GM18502 (cell line): ENCODE data around the gene CHODL.

Experiments
- ATAC-seq: cut with Tn5 transposase; IDR thresholded peaks from one replicate; pipeline ENCODE4 v1.9.1; 2021; ENCODE audit warnings: mild to moderate bottlenecking; ENCODE audit not compliant: unreplicated experiment, poor library complexity

The CHODL gene

GRCh38 chr21:18244671-18245463, at the start of gene CHODL:
Gene CHODL, plus strand, starts transcription at chr21:18244833. Its CDS starts 391 bp downstream, at chr21:18245224.
- ATAC-seq = no peak

GRCh38 chr21:18204931-18205330, 39.7 kb upstream of the CHODL start:
- ATAC-seq = no peak

- no peak for ATAC-seq
These were observed 26.3 kb upstream of the CHODL start for GRCh38 chr21:18218331-18218730.

- ATAC-seq = no peak
These were observed 24.1 kb upstream of the CHODL start for GRCh38 chr21:18220498-18220897.

GRCh38 chr21:18222346-18222745, 22.3 kb upstream of the CHODL start:
- ATAC-seq = no peak

- ATAC-seq = no peak
These were observed 16.4 kb upstream of the CHODL start for GRCh38 chr21:18228060-18228739.

- no peak for ATAC-seq
These were observed 9.1 kb upstream of the CHODL start for GRCh38 chr21:18235545-18235944.

GRCh38 chr21:18245464-18245967, 883 bp downstream of the CHODL start:
- ATAC-seq = no peak

- ATAC-seq = no peak
These were observed 3.5 kb downstream of the CHODL start for GRCh38 chr21:18248171-18248570.

GRCh38 chr21:18249672-18250071, 5.0 kb downstream of the CHODL start:
- no peak for ATAC-seq

- no peak for ATAC-seq
These were observed 6.4 kb downstream of the CHODL start for GRCh38 chr21:18251065-18251464.

GRCh38 chr21:18252256-18252655, 7.6 kb downstream of the CHODL start:
- ATAC-seq = no peak

- no peak for ATAC-seq
These were observed 8.0 kb downstream of the CHODL start for GRCh38 chr21:18252680-18253079.

GRCh38 chr21:18253221-18253620, 8.6 kb downstream of the CHODL start:
- ATAC-seq = no peak

GRCh38 chr21:18253799-18254198, 9.2 kb downstream of the CHODL start:
- ATAC-seq = no peak

- ATAC-seq = no peak
These were observed 21.3 kb downstream of the CHODL start for GRCh38 chr21:18265944-18266343.

GRCh38 chr21:18267496-18267895, 22.9 kb downstream of the CHODL start:
- no peak for ATAC-seq

- no peak for ATAC-seq
These were observed 24.3 kb downstream of the CHODL start for GRCh38 chr21:18268906-18269305.

GRCh38 chr21:18269856-18270255, 25.2 kb downstream of the CHODL start:
- ATAC-seq = no peak

GRCh38 chr21:18273400-18273799, 28.8 kb downstream of the CHODL start:
- ATAC-seq = no peak

GRCh38 chr21:18274370-18274769, 29.7 kb downstream of the CHODL start:
- ATAC-seq = no peak

- ATAC-seq = no peak
These were observed 31.1 kb downstream of the CHODL start for GRCh38 chr21:18275781-18276180.
